D341Med (cell line): ENCODE measurements around the gene TECR.
"Not testable (repeated sequence)": the region's sequence is repeated elsewhere in the genome, so short reads cannot be mapped to it uniquely, and the experiment has no call there.

Experiments
- DNase-seq: peaks from one replicate; pipeline ENCODE4 v3.0.0; 2012; ENCODE audit warnings: low spot score

TECR gene

DNA sequence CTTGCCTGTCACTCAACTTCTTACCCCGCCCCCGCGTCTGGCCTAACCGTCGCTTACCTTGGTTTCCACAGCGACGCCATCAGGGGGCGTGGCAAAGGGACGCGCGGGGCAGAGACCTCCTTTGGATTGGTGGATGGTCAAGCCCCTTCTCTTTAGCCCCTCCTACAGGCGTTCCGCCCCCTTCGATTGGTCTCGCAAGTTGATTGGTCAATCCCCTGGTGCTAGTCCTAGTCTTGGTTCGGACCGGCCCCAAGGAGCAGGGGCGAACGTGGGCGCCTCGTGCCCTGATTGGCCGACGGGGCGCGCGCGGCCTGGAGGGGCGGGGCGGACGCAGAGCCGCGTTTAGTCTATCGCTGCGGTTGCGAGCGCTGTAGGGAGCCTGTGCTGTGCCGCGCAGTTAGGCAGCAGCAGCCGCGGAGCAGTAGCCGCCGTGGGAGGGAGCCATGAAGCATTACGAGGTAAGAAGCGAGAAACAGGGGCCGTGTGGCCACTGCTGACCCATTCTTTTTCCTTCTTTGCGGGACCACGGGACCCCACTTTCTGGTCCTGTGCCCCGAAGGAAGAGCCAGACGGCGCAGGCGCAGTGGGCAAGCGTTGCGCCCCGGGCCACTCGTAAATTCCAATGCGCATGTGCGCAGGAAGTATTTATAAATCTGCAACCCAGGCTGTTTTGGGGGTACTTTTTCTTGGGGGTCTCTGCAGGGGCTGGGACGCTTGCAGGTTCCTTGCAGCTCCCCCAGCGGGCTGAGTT lies at the start of gene TECR:
Gene TECR, plus strand, starts transcription at position 341 of the 751 bp plus-strand sequence. Its CDS starts 103 bp downstream, at position 444.
- peak; percentile 97 for DNase-seq

DNA sequence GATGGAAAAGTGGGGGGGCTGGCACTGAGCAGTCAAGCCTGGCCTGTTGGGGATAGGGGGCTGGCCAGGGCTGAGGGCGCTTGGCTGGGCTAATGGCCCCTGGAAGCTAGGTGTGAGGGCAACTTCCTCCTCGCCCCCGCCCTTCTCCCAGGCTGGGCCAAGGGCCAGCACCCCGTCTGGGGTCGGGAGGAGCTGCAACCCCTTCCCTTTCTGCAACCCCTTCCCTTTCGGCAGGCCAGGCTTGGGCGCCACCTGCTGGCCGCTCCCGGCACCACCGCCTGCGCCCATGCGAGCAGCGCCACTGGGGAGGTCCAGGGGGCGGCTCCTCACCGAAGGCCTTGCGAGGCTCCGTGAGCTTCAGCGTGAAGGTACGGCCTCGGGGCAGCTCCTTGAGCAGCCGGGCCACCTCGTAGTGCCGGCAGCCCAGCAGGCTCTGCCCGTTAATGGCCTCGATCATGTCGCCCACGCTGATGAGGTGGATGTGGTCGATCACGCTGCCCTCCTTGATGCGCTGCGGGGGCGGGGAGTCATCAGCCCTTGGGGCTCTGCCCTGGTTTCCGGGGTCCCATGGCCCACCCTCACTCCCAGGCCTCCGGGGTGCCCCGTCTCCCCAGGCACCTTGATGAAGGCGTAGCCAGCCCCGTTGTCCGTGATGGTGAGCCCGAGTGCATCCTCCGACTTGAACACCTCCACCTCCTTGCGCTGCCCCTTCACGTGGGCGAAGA lies 49.3 kb upstream of the TECR start:
- DNase-seq: peak; percentile 88

- DNase-seq: no peak
These were observed 48.7 kb upstream of the TECR start for GRCh38 chr19:14480700-14481079.

DNA sequence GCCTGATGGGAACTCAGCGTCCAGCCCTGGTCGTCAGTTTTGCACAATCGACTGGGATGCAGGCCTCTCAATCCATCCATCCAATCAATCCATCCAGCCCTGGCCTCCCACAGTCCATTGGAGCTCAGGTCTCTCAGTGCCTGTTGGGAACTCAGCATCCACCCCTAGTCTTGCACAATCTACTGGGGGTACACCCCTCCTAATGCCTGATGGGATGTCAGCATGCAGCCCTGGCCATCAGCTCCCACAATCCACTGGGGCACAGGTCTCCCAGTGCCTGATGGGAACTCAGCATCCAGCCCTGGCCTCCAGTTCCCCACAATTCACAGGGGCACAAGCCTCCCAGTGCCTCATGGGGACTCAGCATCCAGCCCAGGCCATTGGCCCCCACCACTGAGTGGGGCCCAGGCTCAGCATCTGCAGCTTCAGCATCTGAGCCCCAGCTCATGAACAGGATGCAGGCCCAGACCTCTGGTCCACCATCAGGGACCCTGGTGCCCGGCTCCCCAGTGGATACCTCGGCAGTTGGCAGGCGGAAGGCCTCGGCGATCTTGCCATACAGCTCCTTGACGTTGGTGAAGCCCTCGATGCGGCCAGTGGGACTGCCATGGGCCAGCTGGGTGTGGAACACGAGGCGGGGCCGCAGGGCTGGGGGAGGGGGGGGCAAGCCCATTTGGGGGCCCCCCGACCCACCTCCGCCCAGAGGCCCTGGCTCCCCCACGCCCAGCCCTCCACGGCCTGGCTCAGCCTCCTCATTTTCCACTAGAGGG lies 47.0 kb upstream of the TECR start:
- no peak for DNase-seq

DNA sequence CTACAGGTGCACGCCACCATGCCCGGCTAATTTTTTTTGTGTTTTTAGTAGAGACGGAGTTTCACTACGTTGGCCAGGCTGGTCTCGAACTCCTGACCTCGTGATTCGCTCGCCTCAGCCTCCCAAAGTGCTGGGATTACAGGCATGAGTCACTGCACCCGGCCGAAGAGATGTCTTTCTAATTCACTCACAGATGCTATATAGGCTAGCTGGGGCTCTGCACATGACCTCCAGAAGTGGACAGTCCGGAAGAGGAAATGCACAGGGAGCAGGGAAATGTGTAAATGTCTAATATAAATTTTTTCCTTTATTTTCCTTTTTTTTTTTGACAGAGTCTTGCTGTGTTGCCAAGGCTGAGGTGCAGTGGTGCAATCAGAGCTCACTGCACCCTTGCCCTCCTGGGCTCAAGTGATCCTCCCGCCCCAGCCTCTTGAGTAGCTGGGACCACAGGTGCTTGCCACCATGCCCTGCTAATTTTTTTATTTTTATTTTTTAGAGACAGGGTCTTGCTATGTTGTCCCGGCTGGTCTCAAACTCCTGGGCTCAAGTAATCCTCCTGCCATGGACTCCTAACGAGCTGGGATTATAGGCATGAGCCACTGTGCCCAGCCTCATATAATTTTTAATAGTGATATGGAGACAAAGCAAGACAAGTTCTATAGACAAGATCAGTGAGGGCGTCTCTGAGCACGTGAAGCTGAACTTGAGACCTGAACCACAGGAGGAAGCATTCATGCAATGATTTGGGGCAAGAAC lies 41.8 kb upstream of the TECR start:
- no peak for DNase-seq

DNA sequence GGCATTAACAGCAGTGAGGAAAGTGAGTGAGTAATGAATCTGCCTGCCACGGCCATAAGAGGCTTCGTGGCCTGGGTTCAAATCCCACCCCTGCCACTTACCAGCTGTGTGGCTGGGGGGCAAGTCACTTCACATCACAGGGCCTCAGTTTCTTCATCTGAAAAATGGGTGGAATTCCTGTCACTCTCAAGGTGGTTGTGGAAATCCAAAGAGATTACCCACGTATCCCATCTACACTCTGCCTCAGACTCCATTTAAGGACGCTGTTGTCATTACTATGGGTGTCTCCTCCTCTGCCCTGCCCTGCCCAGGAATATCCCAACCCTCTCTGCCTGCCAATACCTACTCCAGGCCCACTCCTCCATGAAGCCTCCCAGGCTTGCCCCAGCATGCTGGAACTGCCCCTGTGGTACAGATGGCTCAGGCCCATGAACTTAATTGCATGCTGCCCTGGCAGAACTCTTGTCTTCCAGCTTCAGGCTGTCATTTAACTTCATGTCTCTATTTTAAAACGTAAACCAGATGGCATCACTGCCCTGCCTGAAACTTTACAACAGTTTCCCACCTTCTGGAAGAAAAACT lies 36.5 kb upstream of the TECR start:
- DNase-seq: no peak

DNA sequence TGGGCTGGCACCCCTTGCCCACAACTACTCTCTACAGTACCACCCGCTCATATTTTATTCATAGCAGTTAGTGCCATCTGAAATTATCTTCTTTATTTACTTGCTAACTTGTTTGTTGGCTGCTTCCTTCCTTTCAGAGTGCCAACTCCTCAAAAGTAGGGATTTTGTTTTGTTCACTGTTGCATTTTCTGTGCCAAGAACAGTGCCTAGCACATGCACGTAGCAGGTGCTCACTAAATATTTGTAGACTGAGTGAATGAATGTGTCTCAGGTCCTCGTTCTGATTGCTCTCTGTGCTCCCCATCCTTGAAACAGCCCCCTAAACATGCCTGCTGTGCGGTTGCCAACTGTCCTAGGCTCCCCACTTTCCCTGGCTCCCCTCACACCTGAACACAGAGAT lies 35.0 kb upstream of the TECR start:
- DNase-seq: no peak

GRCh38 chr19:14494910-14495671 lies 34.3 kb upstream of the TECR start:
- DNase-seq: no peak

- no peak for DNase-seq
These were observed 33.7 kb upstream of the TECR start for GRCh38 chr19:14495672-14496028.

GRCh38 chr19:14496029-14496833 lies 33.2 kb upstream of the TECR start, which contains the start of gene GIPC1:
Gene GIPC1 (minus strand): TSS chr19:14496127. CDS start chr19:14482976, 13,151 bp downstream.
- DNase-seq: peak; percentile 100

- DNase-seq: no peak
These were observed 32.6 kb upstream of the TECR start for GRCh38 chr19:14496834-14497227.

DNA sequence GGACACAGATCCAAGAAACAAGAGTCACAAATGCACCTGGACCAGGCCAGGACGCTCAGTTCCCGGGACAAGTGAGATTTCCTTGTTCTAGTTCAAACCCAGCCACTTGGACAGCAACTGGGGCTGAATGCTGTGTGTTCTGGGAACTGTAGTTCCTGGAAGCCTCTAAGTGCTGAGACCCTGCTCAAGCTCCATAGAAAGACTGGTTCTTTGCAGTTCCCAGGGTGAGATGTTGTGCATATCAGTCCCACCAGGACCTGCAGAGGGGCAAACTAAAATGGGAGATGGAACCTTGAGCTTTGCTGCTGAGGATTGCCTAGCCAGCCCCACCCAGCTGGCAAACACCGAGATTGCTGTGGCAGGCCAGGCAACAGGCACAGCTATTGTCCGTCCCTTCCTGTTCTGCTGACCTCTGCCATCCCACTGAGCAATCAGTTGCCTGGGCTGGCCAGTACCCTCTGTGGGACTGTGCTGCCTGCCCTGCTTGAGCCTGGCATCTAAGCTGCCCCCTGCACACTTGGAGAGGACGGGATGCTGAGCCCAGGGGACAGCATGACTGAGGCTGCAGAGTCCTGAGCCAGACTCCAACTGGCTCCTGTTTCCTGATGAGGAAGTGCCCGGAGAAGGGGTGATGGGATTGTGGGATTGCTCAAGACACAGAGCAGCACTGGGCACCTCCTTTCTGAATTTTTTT lies 32.0 kb upstream of the TECR start:
- DNase-seq: no peak

GRCh38 chr19:14502334-14503092 lies 26.9 kb upstream of the TECR start:
- no peak for DNase-seq

DNA sequence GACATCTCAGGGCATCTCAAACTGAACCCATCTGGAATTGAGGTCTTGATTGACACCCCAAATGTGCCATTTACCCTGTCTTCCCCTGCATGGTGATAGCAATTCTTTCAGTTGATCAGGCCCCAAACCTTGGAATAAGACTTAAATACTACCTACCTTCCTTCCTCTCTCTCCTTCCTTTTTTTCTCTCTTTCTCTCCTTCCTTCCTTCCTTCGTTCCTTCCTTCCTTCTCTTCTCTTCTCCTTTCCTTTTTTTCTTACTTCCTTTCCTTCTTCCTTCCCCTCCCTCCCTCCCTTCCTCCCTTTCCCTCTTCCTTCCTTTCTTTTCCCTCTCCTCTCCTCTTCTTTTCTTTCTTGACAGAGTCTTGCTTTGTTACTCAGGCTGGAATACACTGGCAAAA lies 26.1 kb upstream of the TECR start:
- no peak for DNase-seq

GRCh38 chr19:14504575-14504974 lies 24.8 kb upstream of the TECR start:
- not testable (repeated sequence) for DNase-seq

GRCh38 chr19:14505488-14506239 lies 23.7 kb upstream of the TECR start:
- DNase-seq: peak; percentile 81

DNA sequence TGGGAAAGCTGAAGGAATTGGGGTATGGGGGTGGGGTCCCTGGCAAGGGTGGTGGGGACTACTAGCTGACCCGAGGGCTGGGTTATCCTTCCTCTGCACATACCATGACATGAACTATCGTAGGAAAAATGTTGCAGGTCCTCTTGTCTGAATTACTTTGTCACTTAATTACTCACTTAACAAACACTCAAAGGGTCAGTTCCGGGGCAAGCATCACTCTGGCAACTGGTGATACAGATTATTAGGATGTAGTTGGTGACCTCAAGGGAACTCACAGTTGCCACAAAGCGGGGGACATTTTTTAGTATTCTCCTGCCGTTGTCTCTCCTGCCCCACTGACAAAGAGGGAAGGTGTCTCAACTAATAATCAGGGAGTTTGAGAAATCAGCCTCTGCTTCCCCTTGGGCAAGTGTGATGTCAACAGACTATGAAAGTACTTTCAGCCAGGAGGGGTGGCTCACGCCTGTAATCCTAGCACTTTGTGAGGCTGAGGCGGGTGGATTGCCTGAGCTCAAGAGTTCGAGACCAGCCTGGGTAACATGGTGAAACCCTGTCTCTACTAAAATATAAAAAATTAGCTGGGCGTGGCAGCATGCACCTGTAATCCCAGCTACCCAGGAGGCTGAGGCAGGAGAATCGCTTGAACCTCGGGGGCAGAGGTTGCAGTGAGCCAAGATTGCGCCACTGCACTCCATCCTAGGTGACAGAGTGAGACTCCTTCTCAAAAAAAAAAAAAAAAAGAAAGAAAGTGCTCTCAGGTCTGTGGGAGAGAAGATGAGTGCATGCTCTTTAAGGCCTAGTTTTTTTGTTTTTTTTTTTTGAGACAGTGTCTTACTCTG lies 21.5 kb upstream of the TECR start:
- DNase-seq: no peak
